Ascending aorta (tissue), 2 donors: Measurements from ENCODE around the gene CASP9. TPM values are rescaled to one million over a fixed set of nuclear protein-coding genes. Genes with fewer than 3 reads are reported as not detected.

Source experiments
- DNase-seq, 2 donors: peaks; one replicate each; pipeline ENCODE4 v3.0.0-alpha.2; 2019; ENCODE audit warnings: low spot score in 2 of 2
- H3K27ac ChIP-seq, 2 donors: fragments of 200-600 bp; sonication (generic); one replicate each; pipeline ENCODE4 v1.5.1; 2016 to 2017; ENCODE audit warnings: mild to moderate bottlenecking in 1 of 2
- H3K27me3 ChIP-seq: fragments of 200-600 bp; sonication (generic); one replicate; pipeline ENCODE4 v1.5.1; 2017
- H3K36me3 ChIP-seq, 2 donors: fragments of 200-600 bp; sonication (generic); one replicate each; pipeline ENCODE4 v1.5.1; 2016
- H3K4me1 ChIP-seq, 2 donors: fragments of 200-600 bp; sonication (generic); one replicate each; pipeline ENCODE4 v1.5.1; 2016 to 2017; ENCODE audit warnings: mild to moderate bottlenecking in 1 of 2
- H3K4me3 ChIP-seq, 2 donors: fragments of 200-600 bp; sonication (generic); one replicate each; pipeline ENCODE4 v1.5.1; 2016 to 2017; ENCODE audit warnings: mild to moderate bottlenecking in 1 of 2
- H3K9me3 ChIP-seq, 2 donors: fragments of 200-600 bp; sonication (generic); one replicate each; pipeline ENCODE4 v1.5.1; 2016
- intact Hi-C: fragments of 100-400 bp; cut with DNase I; formaldehyde crosslinking; loops from one replicate; pipeline ENCODE4 v1.15.1; 2023
- total RNA-seq: library from RNA; depleted of rRNA; stranded (reverse); fragments of >200 nt; gene quantifications from one replicate; pipeline ENCODE4 v1.1.0, GENCODE V29; 2016
- TF ChIP-seq, protein P1 (sequence below), 3 experiments: fragments of 200-600 bp in 2 of 3; fragments of 450-650 bp in 1 of 3; sonication (generic) in 2 of 3; IDR thresholded peaks; one replicate each; pipeline ENCODE4 v1.5.1; 2016 to 2019; ENCODE audit warnings: antibody characterized with exemption in 3 of 3, mild to moderate bottlenecking in 1 of 3, moderate library complexity in 1 of 3

CASP9 gene
- total RNA-seq, 1 donor from 2014 or later: 15.5 TPM

DNA sequence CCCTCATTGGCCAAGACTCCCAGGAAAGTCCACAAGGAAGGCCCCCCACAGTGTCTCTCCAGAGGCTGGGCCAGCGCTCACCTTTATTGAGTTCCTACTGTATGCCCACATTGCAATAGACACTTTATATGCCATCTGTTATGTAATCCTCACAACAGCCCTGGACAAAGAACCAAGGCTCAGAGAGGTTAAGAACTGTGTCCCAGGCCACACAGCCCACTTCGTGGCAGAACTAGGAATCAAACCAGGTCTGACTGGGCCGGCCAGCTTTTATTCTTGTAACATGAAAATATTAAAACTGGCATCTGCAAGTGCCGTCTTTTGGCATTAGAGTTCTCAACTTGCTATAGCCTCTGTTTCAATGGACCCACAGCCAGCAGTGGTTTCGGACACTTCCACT is 81.3 kb downstream of the CASP9 start:
- intact Hi-C loops: no loop called here
- H3K36me3 ChIP-seq: no peaks in the 10 kb centered on the region

DNA sequence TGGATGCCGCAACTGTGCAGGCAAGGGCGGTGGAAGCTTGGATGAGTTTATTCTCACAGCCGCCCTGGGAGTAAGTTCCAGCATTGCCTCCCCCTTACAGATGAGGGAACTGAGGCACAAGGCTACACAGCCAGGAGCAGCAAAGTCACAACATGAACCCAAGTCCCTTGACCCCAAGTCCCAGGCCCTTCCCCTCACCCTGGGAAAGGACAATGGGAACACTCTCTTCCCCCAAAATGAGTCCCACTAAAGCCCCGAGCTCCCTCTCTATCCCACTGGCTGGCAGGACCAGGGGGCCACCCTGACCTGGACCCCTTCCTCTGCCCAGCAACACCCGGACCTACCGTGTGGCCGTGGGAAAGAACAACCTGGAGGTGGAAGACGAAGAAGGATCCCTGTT is 81.9 kb downstream of the CASP9 start:
- H3K27ac ChIP-seq: no peak overlapping the region
- H3K9me3 ChIP-seq: no peaks in the 10 kb centered on the region
- no peak overlapping the region for H3K4me3 ChIP-seq
- intact Hi-C loops: no loop called here
- H3K36me3 ChIP-seq: no peaks in the 10 kb centered on the region
- no peaks in the 10 kb centered on the region for H3K27me3 ChIP-seq
- DNase-seq: no peak
- no peaks in the 10 kb centered on the region for H3K4me1 ChIP-seq
- TF ChIP-seq, protein P1, sequence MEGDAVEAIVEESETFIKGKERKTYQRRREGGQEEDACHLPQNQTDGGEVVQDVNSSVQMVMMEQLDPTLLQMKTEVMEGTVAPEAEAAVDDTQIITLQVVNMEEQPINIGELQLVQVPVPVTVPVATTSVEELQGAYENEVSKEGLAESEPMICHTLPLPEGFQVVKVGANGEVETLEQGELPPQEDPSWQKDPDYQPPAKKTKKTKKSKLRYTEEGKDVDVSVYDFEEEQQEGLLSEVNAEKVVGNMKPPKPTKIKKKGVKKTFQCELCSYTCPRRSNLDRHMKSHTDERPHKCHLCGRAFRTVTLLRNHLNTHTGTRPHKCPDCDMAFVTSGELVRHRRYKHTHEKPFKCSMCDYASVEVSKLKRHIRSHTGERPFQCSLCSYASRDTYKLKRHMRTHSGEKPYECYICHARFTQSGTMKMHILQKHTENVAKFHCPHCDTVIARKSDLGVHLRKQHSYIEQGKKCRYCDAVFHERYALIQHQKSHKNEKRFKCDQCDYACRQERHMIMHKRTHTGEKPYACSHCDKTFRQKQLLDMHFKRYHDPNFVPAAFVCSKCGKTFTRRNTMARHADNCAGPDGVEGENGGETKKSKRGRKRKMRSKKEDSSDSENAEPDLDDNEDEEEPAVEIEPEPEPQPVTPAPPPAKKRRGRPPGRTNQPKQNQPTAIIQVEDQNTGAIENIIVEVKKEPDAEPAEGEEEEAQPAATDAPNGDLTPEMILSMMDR (IDR thresholded peaks at IDR 0.05): no peak

More for the DNA sequence above, 81.3 kb downstream of the CASP9 start:
- peaks cover 3% of the 10 kb centered on the region for H3K27me3 ChIP-seq
- DNase-seq: no peak
- no peaks in the 10 kb centered on the region for H3K4me1 ChIP-seq
- H3K9me3 ChIP-seq: no peaks in the 10 kb centered on the region
- no peak overlapping the region for H3K4me3 ChIP-seq
- TF ChIP-seq, protein P1 (IDR thresholded peaks at IDR 0.05): no peak
- no peak overlapping the region for H3K27ac ChIP-seq

Other genes starting within 250 kb of the CASP9 start
- gene EFHD2, start 114.3 kb downstream of the CASP9 start, total RNA-seq: 116 TPM
- not detected for gene CTRC, start 85.8 kb downstream of the CASP9 start, total RNA-seq
- not detected for gene CELA2A, start 67.5 kb downstream of the CASP9 start, total RNA-seq
- gene CELA2B, start 48.1 kb downstream of the CASP9 start, total RNA-seq: not detected
- 11.4 TPM for gene DNAJC16, start 2.6 kb upstream of the CASP9 start, total RNA-seq
- 1.1 TPM for gene AGMAT, start 60.8 kb upstream of the CASP9 start, total RNA-seq
- 13.0 TPM for gene DDI2, start 93.2 kb upstream of the CASP9 start, total RNA-seq
- 129 TPM for gene PLEKHM2, start 160.1 kb upstream of the CASP9 start, total RNA-seq
- 5.7 TPM for gene SLC25A34, start 212.0 kb upstream of the CASP9 start, total RNA-seq
- gene TMEM82, start 218.3 kb upstream of the CASP9 start, total RNA-seq: not detected
- 641 TPM for gene FBLIM1, start 234.6 kb upstream of the CASP9 start, total RNA-seq